ENCODE data around the gene TERB2. TPM values are rescaled to one million over a fixed set of nuclear protein-coding genes. Genes with fewer than 3 reads are reported as not detected.
"Not testable (repeated sequence)": the region's sequence is repeated elsewhere in the genome, so short reads cannot be mapped to it uniquely, and the experiment has no call there.

Gene TERB2
- not detected for total RNA-seq
- polyA plus RNA-seq: not detected
- long read RNA-seq, donor 1: 0 reads
- long read RNA-seq, donor 2: 0 reads
- long read RNA-seq, donor 3: 0 reads
- long read RNA-seq, donor 4: 0 reads
- long read RNA-seq, donor 5: 0 reads
- long read RNA-seq, donor 6: 0 reads
- long read RNA-seq, donor 7: 0 reads
- long read RNA-seq, donor 8: 0 reads
- long read RNA-seq, donor 9: 0 reads
- long read RNA-seq, donor 10: 0 reads

GRCh38 chr15:44956388-44956787, at the start of gene TERB2:
Gene TERB2, plus strand, starts transcription at chr15:44956687. Its CDS starts 32 bp downstream, at chr15:44956719.
- Histone ChIP-seq H3K36me3 (ENCODE audit: control insufficient read depth in 2 of 2, insufficient read depth in 2 of 2, low read length in 1 of 2) (no peaks in the 10 kb centered on the region), H3K4me3 (ENCODE audit: low read length in 2 of 2) (no peak within 1 kb of the TSS), H3K27me3 (ENCODE audit: control insufficient read depth in 2 of 2, insufficient read depth in 1 of 2, low read length in 1 of 2) (no peaks in the 10 kb centered on the region), H3K4me1 (ENCODE audit: control insufficient read depth in 2 of 2, insufficient read depth in 2 of 2, low read length in 2 of 2) (no peaks in the 10 kb centered on the region), H3K9me3 (ENCODE audit: control insufficient read depth in 2 of 2, insufficient read depth in 1 of 2, low read length in 1 of 2) (no peaks in the 10 kb centered on the region), H3K27ac (ENCODE audit: low read depth in 1 of 2, low read length in 1 of 2) (no peak within 1 kb of the TSS)
- WGBS: 97% methylated on average over 13 of the region's 13 CpGs
- no peak for DNase-seq (ENCODE audit: low read depth in 6 of 9, low spot score in 9 of 9)

- 57% methylated on average over 2 of the region's 2 CpGs for WGBS
- no peaks in the 10 kb centered on the region for H3K36me3 ChIP-seq (ENCODE audit: control insufficient read depth in 2 of 2, insufficient read depth in 2 of 2, low read length in 1 of 2)
- DNase-seq (ENCODE audit: low read depth in 6 of 9, low spot score in 9 of 9): no peak
- H3K4me1 ChIP-seq (ENCODE audit: control insufficient read depth in 2 of 2, insufficient read depth in 2 of 2, low read length in 2 of 2): no peaks in the 10 kb centered on the region
- H3K9me3 ChIP-seq (ENCODE audit: control insufficient read depth in 2 of 2, insufficient read depth in 1 of 2, low read length in 1 of 2): no peaks in the 10 kb centered on the region
- no peak overlapping the region for H3K27ac ChIP-seq (ENCODE audit: low read depth in 1 of 2, low read length in 1 of 2)
- H3K4me3 ChIP-seq (ENCODE audit: low read length in 2 of 2): no peak overlapping the region
- no peaks in the 10 kb centered on the region for H3K27me3 ChIP-seq (ENCODE audit: control insufficient read depth in 2 of 2, insufficient read depth in 1 of 2, low read length in 1 of 2)
Measured at GRCh38 chr15:44909423-44909822, 47.1 kb upstream of the TERB2 start.

GRCh38 chr15:44910981-44911625, 45.4 kb upstream of the TERB2 start:
- Histone ChIP-seq H3K4me1 (ENCODE audit: control insufficient read depth in 2 of 2, insufficient read depth in 2 of 2, low read length in 2 of 2) (no peaks in the 10 kb centered on the region), H3K27ac (ENCODE audit: low read depth in 1 of 2, low read length in 1 of 2) (no peak overlapping the region), H3K27me3 (ENCODE audit: control insufficient read depth in 2 of 2, insufficient read depth in 1 of 2, low read length in 1 of 2) (no peaks in the 10 kb centered on the region), H3K9me3 (ENCODE audit: control insufficient read depth in 2 of 2, insufficient read depth in 1 of 2, low read length in 1 of 2) (no peaks in the 10 kb centered on the region), H3K36me3 (ENCODE audit: control insufficient read depth in 2 of 2, insufficient read depth in 2 of 2, low read length in 1 of 2) (no peaks in the 10 kb centered on the region), H3K4me3 (ENCODE audit: low read length in 2 of 2) (no peak overlapping the region)
- no peak for DNase-seq (ENCODE audit: low read depth in 6 of 9, low spot score in 9 of 9)

- DNase-seq (ENCODE audit: low read depth in 6 of 9, low spot score in 9 of 9); H3K27ac ChIP-seq (ENCODE audit: low read depth in 1 of 2, low read length in 1 of 2); H3K36me3 ChIP-seq (ENCODE audit: control insufficient read depth in 2 of 2, insufficient read depth in 2 of 2, low read length in 1 of 2); H3K4me3 ChIP-seq (ENCODE audit: low read length in 2 of 2); H3K27me3 ChIP-seq (ENCODE audit: control insufficient read depth in 2 of 2, insufficient read depth in 1 of 2, low read length in 1 of 2); H3K9me3 ChIP-seq (ENCODE audit: control insufficient read depth in 2 of 2, insufficient read depth in 1 of 2, low read length in 1 of 2); H3K4me1 ChIP-seq (ENCODE audit: control insufficient read depth in 2 of 2, insufficient read depth in 2 of 2, low read length in 2 of 2): not testable (repeated sequence)
- WGBS: 96% methylated on average over 1 of the region's 1 CpG
Measured at GRCh38 chr15:44912186-44912585, 44.3 kb upstream of the TERB2 start.

GRCh38 chr15:44912974-44913448, 43.5 kb upstream of the TERB2 start:
- not testable (repeated sequence) for H3K4me3 ChIP-seq (ENCODE audit: low read length in 2 of 2); H3K4me1 ChIP-seq (ENCODE audit: control insufficient read depth in 2 of 2, insufficient read depth in 2 of 2, low read length in 2 of 2); H3K27ac ChIP-seq (ENCODE audit: low read depth in 1 of 2, low read length in 1 of 2); H3K27me3 ChIP-seq (ENCODE audit: control insufficient read depth in 2 of 2, insufficient read depth in 1 of 2, low read length in 1 of 2); H3K36me3 ChIP-seq (ENCODE audit: control insufficient read depth in 2 of 2, insufficient read depth in 2 of 2, low read length in 1 of 2); DNase-seq (ENCODE audit: low read depth in 6 of 9, low spot score in 9 of 9); H3K9me3 ChIP-seq (ENCODE audit: control insufficient read depth in 2 of 2, insufficient read depth in 1 of 2, low read length in 1 of 2)
- WGBS: 83% methylated on average over 3 of the region's 3 CpGs

GRCh38 chr15:44918136-44918535, 38.4 kb upstream of the TERB2 start:
- 33% methylated on average over 1 of the region's 1 CpG for WGBS
- no peaks in the 10 kb centered on the region for H3K4me1 ChIP-seq (ENCODE audit: control insufficient read depth in 2 of 2, insufficient read depth in 2 of 2, low read length in 2 of 2)
- H3K4me3 ChIP-seq (ENCODE audit: low read length in 2 of 2): no peak overlapping the region
- no peak overlapping the region for H3K27ac ChIP-seq (ENCODE audit: low read depth in 1 of 2, low read length in 1 of 2)
- no peaks in the 10 kb centered on the region for H3K27me3 ChIP-seq (ENCODE audit: control insufficient read depth in 2 of 2, insufficient read depth in 1 of 2, low read length in 1 of 2)
- DNase-seq (ENCODE audit: low read depth in 6 of 9, low spot score in 9 of 9): no peak
- no peaks in the 10 kb centered on the region for H3K9me3 ChIP-seq (ENCODE audit: control insufficient read depth in 2 of 2, insufficient read depth in 1 of 2, low read length in 1 of 2)
- no peaks in the 10 kb centered on the region for H3K36me3 ChIP-seq (ENCODE audit: control insufficient read depth in 2 of 2, insufficient read depth in 2 of 2, low read length in 1 of 2)

GRCh38 chr15:44928658-44929057, 27.8 kb upstream of the TERB2 start:
- H3K4me3 ChIP-seq (ENCODE audit: low read length in 2 of 2); H3K9me3 ChIP-seq (ENCODE audit: control insufficient read depth in 2 of 2, insufficient read depth in 1 of 2, low read length in 1 of 2); H3K36me3 ChIP-seq (ENCODE audit: control insufficient read depth in 2 of 2, insufficient read depth in 2 of 2, low read length in 1 of 2); H3K27me3 ChIP-seq (ENCODE audit: control insufficient read depth in 2 of 2, insufficient read depth in 1 of 2, low read length in 1 of 2); H3K4me1 ChIP-seq (ENCODE audit: control insufficient read depth in 2 of 2, insufficient read depth in 2 of 2, low read length in 2 of 2); DNase-seq (ENCODE audit: low read depth in 6 of 9, low spot score in 9 of 9); H3K27ac ChIP-seq (ENCODE audit: low read depth in 1 of 2, low read length in 1 of 2): not testable (repeated sequence)
- 92% methylated on average over 1 of the region's 1 CpG for WGBS

GRCh38 chr15:44930283-44930682, 26.2 kb upstream of the TERB2 start:
- H3K9me3 ChIP-seq (ENCODE audit: control insufficient read depth in 2 of 2, insufficient read depth in 1 of 2, low read length in 1 of 2); H3K4me1 ChIP-seq (ENCODE audit: control insufficient read depth in 2 of 2, insufficient read depth in 2 of 2, low read length in 2 of 2); H3K27ac ChIP-seq (ENCODE audit: low read depth in 1 of 2, low read length in 1 of 2); DNase-seq (ENCODE audit: low read depth in 6 of 9, low spot score in 9 of 9); H3K27me3 ChIP-seq (ENCODE audit: control insufficient read depth in 2 of 2, insufficient read depth in 1 of 2, low read length in 1 of 2); H3K36me3 ChIP-seq (ENCODE audit: control insufficient read depth in 2 of 2, insufficient read depth in 2 of 2, low read length in 1 of 2); H3K4me3 ChIP-seq (ENCODE audit: low read length in 2 of 2): not testable (repeated sequence)
- WGBS: 89% methylated on average over 4 of the region's 4 CpGs

GRCh38 chr15:44958302-44958701, 1.8 kb downstream of the TERB2 start:
- H3K4me1 ChIP-seq (ENCODE audit: control insufficient read depth in 2 of 2, insufficient read depth in 2 of 2, low read length in 2 of 2); H3K36me3 ChIP-seq (ENCODE audit: control insufficient read depth in 2 of 2, insufficient read depth in 2 of 2, low read length in 1 of 2); H3K9me3 ChIP-seq (ENCODE audit: control insufficient read depth in 2 of 2, insufficient read depth in 1 of 2, low read length in 1 of 2); DNase-seq (ENCODE audit: low read depth in 6 of 9, low spot score in 9 of 9); H3K27me3 ChIP-seq (ENCODE audit: control insufficient read depth in 2 of 2, insufficient read depth in 1 of 2, low read length in 1 of 2); H3K4me3 ChIP-seq (ENCODE audit: low read length in 2 of 2); H3K27ac ChIP-seq (ENCODE audit: low read depth in 1 of 2, low read length in 1 of 2): not testable (repeated sequence)
- 82% methylated on average over 3 of the region's 3 CpGs for WGBS
